LNCaP clone FGC (cell line): Measurements from ENCODE around the gene PDGFD.

Source experiments
- DNase-seq: peaks from one replicate; pipeline ENCODE4 v3.0.0-alpha.2; 2011; ENCODE audit warnings: low read depth
- H3K4me3 ChIP-seq: 2 replicates; pipeline ENCODE4 v1.5.1; 2011; ENCODE audit warnings: mild to moderate bottlenecking, low read depth, low read length, control low read depth
- CTCF ChIP-seq: IDR thresholded peaks from 2 replicates; pipeline ENCODE4 v1.5.1; 2012; ENCODE audit warnings: mild to moderate bottlenecking; ENCODE audit not compliant: control insufficient read depth, insufficient read depth; ENCODE audit errors: extremely low read depth

Gene PDGFD

DNA sequence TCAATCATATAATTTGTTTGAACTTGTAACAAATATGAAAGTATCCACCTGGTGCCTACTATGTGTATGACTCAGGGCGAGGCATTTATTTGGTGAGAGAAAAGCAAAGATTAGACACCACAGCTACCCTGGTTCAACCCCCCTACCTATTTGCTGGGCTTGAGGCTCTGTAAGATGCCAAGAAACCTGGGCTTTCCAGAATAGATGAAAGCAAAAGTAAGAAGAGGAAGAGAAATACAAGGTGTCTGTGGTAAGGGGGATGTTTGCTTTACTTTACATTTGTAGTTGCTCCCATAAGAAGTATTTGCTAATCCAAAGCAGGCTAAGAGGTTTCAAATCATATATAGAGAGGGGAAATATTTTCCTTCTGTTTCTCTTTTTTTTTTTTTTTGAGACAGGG is 65.8 kb downstream of the PDGFD start:
- DNase-seq: no peak
- TF ChIP-seq CTCF: no peak
- no peak overlapping the region for H3K4me3 ChIP-seq

DNA sequence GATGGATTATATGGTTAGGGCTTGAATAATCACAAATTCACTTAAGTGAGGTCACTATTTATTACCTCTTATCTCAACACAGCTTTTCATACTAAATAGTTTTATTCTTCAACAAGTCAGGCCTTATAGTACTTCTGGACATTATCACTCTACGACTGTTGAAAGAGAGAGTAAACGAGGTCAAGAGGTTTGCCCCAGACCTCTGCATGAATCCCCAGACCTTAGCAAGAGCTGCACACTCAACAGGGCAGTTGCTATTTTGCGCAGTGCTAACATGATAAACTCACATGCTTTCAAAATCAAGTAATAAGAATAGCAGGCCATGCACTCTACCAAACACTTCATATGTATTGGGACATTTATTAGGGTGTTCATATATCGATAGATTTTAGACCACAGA is 67.0 kb downstream of the PDGFD start:
- TF ChIP-seq CTCF: no peak
- DNase-seq: no peak
- no peak overlapping the region for H3K4me3 ChIP-seq

DNA sequence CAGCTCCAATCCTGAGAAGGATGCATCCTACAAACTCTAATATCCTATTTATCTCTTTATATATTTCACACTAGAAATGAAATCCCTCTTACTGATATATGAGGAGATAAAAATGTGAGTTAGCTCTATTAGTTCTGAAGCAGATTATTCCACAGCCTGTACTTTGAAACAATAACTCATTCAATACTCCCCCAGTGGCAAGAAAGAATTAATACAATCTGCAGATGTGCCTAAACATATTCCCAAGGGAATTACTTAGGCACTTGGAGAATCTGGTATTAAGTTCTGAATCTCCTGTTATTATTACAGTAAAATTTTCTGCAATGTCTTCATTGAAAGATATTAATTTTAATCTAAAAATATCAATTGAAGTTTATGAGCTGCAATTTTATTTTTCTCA is 68.2 kb downstream of the PDGFD start:
- H3K4me3 ChIP-seq: no peak overlapping the region
- DNase-seq: no peak
- TF ChIP-seq CTCF: no peak

DNA sequence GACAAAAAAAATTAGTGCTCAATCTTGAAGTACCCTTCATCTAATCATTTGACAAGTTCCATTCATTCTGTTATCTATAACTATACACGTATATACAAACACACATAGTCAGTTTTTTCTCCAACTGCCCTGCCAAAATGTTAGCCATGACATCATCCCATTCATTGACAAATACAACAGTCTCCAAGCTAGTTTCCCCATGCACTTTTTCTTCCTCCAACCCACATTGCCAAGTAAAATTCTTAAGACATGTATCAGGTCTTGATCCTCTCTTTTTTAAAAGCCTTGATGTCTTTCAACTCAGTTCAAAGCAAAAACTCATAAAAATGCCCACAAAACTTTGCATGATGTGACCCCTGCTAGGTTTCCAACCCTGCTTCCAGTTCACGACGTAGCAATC is 69.4 kb downstream of the PDGFD start:
- H3K4me3 ChIP-seq: no peak overlapping the region
- no peak for DNase-seq
- TF ChIP-seq CTCF: no peak

DNA sequence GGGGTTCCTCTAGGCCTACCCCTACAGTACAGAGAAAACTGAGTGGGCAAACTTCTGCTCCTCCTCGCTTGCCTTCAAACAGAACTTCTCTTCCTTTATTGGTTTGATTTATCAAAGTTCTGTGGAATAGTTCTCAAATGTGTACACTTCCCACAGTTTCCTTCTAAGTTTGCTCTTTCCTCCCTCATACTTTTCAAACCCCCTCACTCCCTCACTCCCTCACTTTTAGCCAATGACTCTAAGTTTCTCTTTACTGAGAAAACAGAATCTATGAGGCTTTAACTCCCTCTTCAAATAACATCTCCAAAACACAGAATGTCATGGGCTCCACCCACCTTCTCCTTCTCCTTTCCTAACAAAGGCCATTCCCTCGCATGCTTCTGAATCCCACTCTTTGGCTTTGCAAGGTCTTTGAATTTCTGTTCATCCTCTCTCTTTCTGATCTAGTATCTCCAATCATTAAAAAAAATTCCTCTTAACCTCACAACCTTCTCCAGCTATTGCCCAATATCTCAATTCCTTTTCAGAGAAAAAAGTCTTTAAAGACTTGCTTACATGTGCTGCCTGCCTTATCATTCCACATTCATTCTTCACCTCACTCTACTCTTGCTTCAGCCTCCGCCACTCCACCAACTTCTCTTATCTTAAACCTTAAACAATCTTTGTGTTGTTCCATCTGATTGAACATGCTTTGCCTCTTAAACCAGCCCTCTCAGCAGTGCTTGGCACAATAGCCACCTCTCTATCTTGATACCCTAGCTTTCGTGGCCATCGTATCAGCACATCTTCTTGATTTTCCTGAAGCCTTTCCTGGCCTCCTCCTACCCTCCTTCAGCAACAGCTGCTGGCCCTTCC is 70.3 kb downstream of the PDGFD start:
- no peak overlapping the region for H3K4me3 ChIP-seq
- DNase-seq: no peak
- no peak for TF ChIP-seq CTCF

DNA sequence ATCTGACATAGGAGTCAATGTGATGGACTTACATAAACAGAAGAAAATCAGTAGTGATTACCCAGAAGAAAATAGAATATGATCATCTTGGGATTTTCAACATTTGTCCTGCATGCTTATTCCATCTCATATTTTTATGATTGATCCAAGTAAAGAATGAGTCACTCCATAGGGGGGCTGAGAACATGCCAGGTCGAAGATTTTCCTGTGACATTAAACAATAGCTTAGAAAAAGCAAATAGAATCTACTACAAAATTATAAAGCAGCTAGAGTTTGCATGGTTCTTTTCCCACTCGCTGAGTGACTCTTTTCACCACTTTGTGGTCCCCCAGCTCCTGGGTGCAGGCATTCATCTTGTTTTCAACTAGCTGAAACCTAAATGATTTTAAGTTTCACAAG is 71.2 kb downstream of the PDGFD start:
- TF ChIP-seq CTCF: no peak

More for the DNA sequence above, 71.2 kb downstream of the PDGFD start:
- no peak overlapping the region for H3K4me3 ChIP-seq
- DNase-seq: no peak
